ENCODE data around the gene HAL. TPM values are rescaled to one million over a fixed set of nuclear protein-coding genes. Genes with fewer than 3 reads are reported as not detected.

HAL gene
- total and polyA plus RNA-seq, 2 of the 13 experiments (the other 11 are each of a cell fraction or from before 2014, with no cell fraction given) = 0.89 to 37.8 TPM

DNA sequence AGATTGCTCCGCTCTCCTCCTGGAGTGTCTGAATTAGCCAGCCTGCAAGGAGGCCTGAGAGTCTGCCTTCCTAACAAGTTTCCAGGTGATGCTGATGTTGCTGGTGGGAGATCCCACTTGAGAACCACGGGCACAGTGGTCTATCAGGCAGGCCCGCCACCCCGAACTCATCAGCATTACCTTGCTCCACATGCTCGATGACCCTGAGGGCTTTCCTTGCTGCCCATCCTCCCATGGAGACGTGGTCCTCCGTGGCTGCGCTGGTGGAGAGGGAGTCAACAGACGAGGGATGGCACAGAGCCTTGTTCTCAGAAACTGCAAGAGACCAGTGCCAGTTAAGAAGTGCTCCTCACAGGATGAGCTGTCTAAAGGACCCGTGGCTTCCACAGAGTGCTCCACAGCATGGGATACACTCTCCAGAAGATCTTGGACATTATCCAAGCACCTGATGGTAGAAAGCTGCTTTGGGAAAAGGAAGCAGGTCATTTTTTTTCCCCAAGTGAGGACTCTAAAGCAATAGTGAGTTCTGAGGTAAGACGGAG, 18.3 kb downstream of the HAL start (continued):
- TF ChIP-seq, protein P1, sequence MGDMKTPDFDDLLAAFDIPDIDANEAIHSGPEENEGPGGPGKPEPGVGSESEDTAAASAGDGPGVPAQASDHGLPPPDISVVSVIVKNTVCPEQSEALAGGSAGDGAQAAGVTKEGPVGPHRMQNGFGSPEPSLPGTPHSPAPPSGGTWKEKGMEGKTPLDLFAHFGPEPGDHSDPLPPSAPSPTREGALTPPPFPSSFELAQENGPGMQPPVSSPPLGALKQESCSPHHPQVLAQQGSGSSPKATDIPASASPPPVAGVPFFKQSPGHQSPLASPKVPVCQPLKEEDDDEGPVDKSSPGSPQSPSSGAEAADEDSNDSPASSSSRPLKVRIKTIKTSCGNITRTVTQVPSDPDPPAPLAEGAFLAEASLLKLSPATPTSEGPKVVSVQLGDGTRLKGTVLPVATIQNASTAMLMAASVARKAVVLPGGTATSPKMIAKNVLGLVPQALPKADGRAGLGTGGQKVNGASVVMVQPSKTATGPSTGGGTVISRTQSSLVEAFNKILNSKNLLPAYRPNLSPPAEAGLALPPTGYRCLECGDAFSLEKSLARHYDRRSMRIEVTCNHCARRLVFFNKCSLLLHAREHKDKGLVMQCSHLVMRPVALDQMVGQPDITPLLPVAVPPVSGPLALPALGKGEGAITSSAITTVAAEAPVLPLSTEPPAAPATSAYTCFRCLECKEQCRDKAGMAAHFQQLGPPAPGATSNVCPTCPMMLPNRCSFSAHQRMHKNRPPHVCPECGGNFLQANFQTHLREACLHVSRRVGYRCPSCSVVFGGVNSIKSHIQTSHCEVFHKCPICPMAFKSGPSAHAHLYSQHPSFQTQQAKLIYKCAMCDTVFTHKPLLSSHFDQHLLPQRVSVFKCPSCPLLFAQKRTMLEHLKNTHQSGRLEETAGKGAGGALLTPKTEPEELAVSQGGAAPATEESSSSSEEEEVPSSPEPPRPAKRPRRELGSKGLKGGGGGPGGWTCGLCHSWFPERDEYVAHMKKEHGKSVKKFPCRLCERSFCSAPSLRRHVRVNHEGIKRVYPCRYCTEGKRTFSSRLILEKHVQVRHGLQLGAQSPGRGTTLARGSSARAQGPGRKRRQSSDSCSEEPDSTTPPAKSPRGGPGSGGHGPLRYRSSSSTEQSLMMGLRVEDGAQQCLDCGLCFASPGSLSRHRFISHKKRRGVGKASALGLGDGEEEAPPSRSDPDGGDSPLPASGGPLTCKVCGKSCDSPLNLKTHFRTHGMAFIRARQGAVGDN (CRISPR knock-in tag; IDR thresholded peaks at IDR 0.05) = peak; percentile 58
- TF ChIP-seq ZNF329 (CRISPR knock-in tag; IDR thresholded peaks at IDR 0.05; ENCODE audit: low read depth) = 0 out of 2 replicates have a peak, but pooled peaks have one; percentile 43
- TF ChIP-seq, protein P2, sequence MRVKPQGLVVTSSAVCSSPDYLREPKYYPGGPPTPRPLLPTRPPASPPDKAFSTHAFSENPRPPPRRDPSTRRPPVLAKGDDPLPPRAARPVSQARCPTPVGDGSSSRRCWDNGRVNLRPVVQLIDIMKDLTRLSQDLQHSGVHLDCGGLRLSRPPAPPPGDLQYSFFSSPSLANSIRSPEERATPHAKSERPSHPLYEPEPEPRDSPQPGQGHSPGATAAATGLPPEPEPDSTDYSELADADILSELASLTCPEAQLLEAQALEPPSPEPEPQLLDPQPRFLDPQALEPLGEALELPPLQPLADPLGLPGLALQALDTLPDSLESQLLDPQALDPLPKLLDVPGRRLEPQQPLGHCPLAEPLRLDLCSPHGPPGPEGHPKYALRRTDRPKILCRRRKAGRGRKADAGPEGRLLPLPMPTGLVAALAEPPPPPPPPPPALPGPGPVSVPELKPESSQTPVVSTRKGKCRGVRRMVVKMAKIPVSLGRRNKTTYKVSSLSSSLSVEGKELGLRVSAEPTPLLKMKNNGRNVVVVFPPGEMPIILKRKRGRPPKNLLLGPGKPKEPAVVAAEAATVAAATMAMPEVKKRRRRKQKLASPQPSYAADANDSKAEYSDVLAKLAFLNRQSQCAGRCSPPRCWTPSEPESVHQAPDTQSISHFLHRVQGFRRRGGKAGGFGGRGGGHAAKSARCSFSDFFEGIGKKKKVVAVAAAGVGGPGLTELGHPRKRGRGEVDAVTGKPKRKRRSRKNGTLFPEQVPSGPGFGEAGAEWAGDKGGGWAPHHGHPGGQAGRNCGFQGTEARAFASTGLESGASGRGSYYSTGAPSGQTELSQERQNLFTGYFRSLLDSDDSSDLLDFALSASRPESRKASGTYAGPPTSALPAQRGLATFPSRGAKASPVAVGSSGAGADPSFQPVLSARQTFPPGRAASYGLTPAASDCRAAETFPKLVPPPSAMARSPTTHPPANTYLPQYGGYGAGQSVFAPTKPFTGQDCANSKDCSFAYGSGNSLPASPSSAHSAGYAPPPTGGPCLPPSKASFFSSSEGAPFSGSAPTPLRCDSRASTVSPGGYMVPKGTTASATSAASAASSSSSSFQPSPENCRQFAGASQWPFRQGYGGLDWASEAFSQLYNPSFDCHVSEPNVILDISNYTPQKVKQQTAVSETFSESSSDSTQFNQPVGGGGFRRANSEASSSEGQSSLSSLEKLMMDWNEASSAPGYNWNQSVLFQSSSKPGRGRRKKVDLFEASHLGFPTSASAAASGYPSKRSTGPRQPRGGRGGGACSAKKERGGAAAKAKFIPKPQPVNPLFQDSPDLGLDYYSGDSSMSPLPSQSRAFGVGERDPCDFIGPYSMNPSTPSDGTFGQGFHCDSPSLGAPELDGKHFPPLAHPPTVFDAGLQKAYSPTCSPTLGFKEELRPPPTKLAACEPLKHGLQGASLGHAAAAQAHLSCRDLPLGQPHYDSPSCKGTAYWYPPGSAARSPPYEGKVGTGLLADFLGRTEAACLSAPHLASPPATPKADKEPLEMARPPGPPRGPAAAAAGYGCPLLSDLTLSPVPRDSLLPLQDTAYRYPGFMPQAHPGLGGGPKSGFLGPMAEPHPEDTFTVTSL (CRISPR knock-in tag; IDR thresholded peaks at IDR 0.05; ENCODE audit: borderline replicate concordance) = no peak
- no peak for TF ChIP-seq GLI4 (CRISPR knock-in tag; IDR thresholded peaks at IDR 0.05; ENCODE audit: borderline replicate concordance)
- TF ChIP-seq, protein P3, sequence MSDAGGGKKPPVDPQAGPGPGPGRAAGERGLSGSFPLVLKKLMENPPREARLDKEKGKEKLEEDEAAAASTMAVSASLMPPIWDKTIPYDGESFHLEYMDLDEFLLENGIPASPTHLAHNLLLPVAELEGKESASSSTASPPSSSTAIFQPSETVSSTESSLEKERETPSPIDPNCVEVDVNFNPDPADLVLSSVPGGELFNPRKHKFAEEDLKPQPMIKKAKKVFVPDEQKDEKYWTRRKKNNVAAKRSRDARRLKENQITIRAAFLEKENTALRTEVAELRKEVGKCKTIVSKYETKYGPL (CRISPR knock-in tag; IDR thresholded peaks at IDR 0.05) = no peak
- TF ChIP-seq, protein P4, sequence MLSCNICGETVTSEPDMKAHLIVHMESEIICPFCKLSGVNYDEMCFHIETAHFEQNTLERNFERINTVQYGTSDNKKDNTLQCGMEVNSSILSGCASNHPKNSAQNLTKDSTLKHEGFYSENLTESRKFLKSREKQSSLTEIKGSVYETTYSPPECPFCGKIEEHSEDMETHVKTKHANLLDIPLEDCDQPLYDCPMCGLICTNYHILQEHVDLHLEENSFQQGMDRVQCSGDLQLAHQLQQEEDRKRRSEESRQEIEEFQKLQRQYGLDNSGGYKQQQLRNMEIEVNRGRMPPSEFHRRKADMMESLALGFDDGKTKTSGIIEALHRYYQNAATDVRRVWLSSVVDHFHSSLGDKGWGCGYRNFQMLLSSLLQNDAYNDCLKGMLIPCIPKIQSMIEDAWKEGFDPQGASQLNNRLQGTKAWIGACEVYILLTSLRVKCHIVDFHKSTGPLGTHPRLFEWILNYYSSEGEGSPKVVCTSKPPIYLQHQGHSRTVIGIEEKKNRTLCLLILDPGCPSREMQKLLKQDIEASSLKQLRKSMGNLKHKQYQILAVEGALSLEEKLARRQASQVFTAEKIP (CRISPR knock-in tag; IDR thresholded peaks at IDR 0.05; ENCODE audit: borderline replicate concordance) = no peak
- TF ChIP-seq ZC3H13 (CRISPR knock-in tag; IDR thresholded peaks at IDR 0.05) = no peak
- TF ChIP-seq NCOA2 (CRISPR knock-in tag; IDR thresholded peaks at IDR 0.05) = no peak
- TF ChIP-seq, protein P5, sequence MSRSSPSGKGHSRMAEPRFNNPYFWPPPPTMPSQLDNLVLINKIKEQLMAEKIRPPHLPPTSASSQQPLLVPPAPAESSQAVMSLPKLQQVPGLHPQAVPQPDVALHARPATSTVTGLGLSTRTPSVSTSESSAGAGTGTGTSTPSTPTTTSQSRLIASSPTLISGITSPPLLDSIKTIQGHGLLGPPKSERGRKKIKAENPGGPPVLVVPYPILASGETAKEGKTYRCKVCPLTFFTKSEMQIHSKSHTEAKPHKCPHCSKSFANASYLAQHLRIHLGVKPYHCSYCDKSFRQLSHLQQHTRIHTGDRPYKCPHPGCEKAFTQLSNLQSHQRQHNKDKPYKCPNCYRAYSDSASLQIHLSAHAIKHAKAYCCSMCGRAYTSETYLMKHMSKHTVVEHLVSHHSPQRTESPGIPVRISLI (CRISPR knock-in tag; IDR thresholded peaks at IDR 0.05; ENCODE audit: borderline replicate concordance) = 0 out of 2 replicates have a peak, but pooled peaks have one; percentile 29
- TF ChIP-seq, protein P6, sequence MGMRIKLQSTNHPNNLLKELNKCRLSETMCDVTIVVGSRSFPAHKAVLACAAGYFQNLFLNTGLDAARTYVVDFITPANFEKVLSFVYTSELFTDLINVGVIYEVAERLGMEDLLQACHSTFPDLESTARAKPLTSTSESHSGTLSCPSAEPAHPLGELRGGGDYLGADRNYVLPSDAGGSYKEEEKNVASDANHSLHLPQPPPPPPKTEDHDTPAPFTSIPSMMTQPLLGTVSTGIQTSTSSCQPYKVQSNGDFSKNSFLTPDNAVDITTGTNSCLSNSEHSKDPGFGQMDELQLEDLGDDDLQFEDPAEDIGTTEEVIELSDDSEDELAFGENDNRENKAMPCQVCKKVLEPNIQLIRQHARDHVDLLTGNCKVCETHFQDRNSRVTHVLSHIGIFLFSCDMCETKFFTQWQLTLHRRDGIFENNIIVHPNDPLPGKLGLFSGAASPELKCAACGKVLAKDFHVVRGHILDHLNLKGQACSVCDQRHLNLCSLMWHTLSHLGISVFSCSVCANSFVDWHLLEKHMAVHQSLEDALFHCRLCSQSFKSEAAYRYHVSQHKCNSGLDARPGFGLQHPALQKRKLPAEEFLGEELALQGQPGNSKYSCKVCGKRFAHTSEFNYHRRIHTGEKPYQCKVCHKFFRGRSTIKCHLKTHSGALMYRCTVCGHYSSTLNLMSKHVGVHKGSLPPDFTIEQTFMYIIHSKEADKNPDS (CRISPR knock-in tag; IDR thresholded peaks at IDR 0.05) = no peak
- no peak for TF ChIP-seq TGIF2 (CRISPR knock-in tag; IDR thresholded peaks at IDR 0.05)
